ENCODE measurements around the gene BUD31. TPM values are rescaled to one million over a fixed set of nuclear protein-coding genes. Genes with fewer than 3 reads are reported as not detected.

BUD31 gene
- total and polyA plus RNA-seq, 10 of the 15 experiments (the other 5 are each of a cell fraction or from before 2014, with no cell fraction given), result 74.2 to 317 (median 130) TPM

DNA sequence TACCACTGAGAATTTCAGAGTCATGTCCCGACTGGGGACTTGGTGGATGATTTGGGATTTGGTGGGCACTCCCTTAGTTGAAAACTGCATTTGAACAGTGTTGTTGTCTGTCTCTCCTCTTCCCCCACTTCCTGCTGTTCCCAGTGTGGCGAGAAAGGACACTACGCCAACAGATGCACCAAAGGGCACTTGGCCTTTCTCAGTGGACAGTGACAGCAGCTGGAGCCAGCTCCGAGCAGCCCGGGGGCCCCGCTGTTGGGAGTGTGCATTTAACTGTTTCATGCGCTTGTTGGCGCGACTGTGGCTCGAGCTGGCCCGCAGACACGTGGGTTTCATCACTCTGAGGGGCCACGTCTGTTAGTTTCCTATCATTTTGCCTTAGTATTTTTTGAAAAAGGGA is 47.5 kb downstream of the BUD31 start:
- ChIA-PET CTCF (no interaction called here), RAD21 (ENCODE audit: unreplicated experiment) (no interaction called here), SMC1A (ENCODE audit: uncharacterized antibody, unreplicated experiment) (no interaction called here), POLR2A (no interaction called here)
- H3K27me3 ChIP-seq (replicated peaks in 1 of 2; ENCODE audit: control insufficient read depth in 2 of 2, insufficient read depth in 2 of 2, low read length in 1 of 2), result no peaks in the 10 kb centered on the region
- H2AFZ ChIP-seq (ENCODE audit: control insufficient read depth, low read depth, low read length), result no peak overlapping the region
- FAIRE-seq, result no peak
- no peak overlapping the region for H3K9ac ChIP-seq (ENCODE audit: control insufficient read depth, insufficient read depth, low read length)
- peaks cover 36 to 40% of the 10 kb centered on the region in 2 experiments for H3K36me3 ChIP-seq (ENCODE audit: control insufficient read depth in 2 of 2, insufficient read depth in 2 of 2, low read length in 1 of 2)
- in situ Hi-C loops (cut with MboI) (no loop called here), intact Hi-C loops (cut with micrococcal nuclease; ENCODE audit: unreplicated experiment) (no loop called here)
- WGBS (ENCODE audit: insufficient coverage, insufficient replicate concordance, low lambda C conversion rate, missing lambda C conversion rate), result 97% methylated on average over 13 of the region's 13 CpGs
- no peak for DNase-seq (ENCODE audit: low read depth, low spot score)
- H3K79me2 ChIP-seq (ENCODE audit: control insufficient read depth, insufficient read depth, low read length), result peaks cover 17% of the 10 kb centered on the region
- no peak for TF ChIP-seq LARP7 (IDR thresholded peaks at IDR 0.05)
- no peak for TF ChIP-seq ZNF384 (IDR thresholded peaks at IDR 0.05; ENCODE audit: borderline replicate concordance, low read depth, low read length)
- TF ChIP-seq MTA3 (IDR thresholded peaks at IDR 0.05; ENCODE audit: borderline replicate concordance, low read length), result no peak
- TF ChIP-seq HDGF (IDR thresholded peaks at IDR 0.05), result no peak
- no peak for TF ChIP-seq CHD2 (IDR thresholded peaks at IDR 0.05; ENCODE audit: borderline replicate concordance, low read depth, low read length)
- no peak for TF ChIP-seq IRF4 (IDR thresholded peaks at IDR 0.05; ENCODE audit: low read depth, low read length)
- TF ChIP-seq, protein P1, sequence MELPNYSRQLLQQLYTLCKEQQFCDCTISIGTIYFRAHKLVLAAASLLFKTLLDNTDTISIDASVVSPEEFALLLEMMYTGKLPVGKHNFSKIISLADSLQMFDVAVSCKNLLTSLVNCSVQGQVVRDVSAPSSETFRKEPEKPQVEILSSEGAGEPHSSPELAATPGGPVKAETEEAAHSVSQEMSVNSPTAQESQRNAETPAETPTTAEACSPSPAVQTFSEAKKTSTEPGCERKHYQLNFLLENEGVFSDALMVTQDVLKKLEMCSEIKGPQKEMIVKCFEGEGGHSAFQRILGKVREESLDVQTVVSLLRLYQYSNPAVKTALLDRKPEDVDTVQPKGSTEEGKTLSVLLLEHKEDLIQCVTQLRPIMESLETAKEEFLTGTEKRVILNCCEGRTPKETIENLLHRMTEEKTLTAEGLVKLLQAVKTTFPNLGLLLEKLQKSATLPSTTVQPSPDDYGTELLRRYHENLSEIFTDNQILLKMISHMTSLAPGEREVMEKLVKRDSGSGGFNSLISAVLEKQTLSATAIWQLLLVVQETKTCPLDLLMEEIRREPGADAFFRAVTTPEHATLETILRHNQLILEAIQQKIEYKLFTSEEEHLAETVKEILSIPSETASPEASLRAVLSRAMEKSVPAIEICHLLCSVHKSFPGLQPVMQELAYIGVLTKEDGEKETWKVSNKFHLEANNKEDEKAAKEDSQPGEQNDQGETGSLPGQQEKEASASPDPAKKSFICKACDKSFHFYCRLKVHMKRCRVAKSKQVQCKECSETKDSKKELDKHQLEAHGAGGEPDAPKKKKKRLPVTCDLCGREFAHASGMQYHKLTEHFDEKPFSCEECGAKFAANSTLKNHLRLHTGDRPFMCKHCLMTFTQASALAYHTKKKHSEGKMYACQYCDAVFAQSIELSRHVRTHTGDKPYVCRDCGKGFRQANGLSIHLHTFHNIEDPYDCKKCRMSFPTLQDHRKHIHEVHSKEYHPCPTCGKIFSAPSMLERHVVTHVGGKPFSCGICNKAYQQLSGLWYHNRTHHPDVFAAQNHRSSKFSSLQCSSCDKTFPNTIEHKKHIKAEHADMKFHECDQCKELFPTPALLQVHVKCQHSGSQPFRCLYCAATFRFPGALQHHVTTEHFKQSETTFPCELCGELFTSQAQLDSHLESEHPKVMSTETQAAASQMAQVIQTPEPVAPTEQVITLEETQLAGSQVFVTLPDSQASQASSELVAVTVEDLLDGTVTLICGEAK (IDR thresholded peaks at IDR 0.05; ENCODE audit: borderline replicate concordance), result no peak
- TF ChIP-seq TCF3 (IDR thresholded peaks at IDR 0.05; ENCODE audit: borderline replicate concordance, insufficient read depth, low read depth, low read length), result no peak
- no peaks in the 10 kb centered on the region for H4K20me1 ChIP-seq (ENCODE audit: control insufficient read depth, insufficient read depth)
- no peaks in the 10 kb centered on the region for H3K9me3 ChIP-seq (replicated peaks; ENCODE audit: control insufficient read depth, insufficient read depth, low read length)
- no TSS peak for BruUV-seq (replicated peaks)
- no peak overlapping the region for H3K27ac ChIP-seq (ENCODE audit: control insufficient read depth, insufficient read depth)
- no peak overlapping the region for H3K4me2 ChIP-seq (ENCODE audit: control insufficient read depth, insufficient read depth)
- no peak overlapping the region for H3K4me3 ChIP-seq
- ATAC-seq, result no peak
- H3K4me1 ChIP-seq (ENCODE audit: control insufficient read depth, insufficient read depth, low read length), result no peaks in the 10 kb centered on the region
